ENCODE results near the gene WDR54.

DNA sequence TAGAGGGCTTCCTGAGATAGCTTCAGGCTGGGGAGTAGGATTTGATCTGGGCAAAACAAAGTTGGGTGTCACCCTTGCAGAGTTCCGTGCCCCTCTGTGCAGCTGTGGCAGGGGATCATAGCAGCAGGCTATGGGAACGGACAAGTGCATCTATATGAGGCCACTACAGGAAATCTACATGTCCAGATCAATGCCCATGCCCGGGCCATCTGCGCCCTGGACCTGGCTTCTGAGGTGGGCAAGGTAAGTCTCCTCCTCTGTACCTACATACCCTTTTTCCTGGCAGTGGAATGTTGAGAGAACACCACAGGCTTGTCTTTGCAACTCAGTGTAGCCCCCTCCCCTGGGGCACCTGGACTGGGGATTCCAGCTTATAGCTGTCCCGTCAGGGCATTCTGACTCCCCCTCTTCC is 3.5 kb downstream of the WDR54 start:
- TF ChIP-seq, protein P1, sequence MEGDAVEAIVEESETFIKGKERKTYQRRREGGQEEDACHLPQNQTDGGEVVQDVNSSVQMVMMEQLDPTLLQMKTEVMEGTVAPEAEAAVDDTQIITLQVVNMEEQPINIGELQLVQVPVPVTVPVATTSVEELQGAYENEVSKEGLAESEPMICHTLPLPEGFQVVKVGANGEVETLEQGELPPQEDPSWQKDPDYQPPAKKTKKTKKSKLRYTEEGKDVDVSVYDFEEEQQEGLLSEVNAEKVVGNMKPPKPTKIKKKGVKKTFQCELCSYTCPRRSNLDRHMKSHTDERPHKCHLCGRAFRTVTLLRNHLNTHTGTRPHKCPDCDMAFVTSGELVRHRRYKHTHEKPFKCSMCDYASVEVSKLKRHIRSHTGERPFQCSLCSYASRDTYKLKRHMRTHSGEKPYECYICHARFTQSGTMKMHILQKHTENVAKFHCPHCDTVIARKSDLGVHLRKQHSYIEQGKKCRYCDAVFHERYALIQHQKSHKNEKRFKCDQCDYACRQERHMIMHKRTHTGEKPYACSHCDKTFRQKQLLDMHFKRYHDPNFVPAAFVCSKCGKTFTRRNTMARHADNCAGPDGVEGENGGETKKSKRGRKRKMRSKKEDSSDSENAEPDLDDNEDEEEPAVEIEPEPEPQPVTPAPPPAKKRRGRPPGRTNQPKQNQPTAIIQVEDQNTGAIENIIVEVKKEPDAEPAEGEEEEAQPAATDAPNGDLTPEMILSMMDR (IDR thresholded peaks at IDR 0.05): no peak
- no peak for TF ChIP-seq POLR2A (IDR thresholded peaks at IDR 0.05)

Measured in heart left ventricle (tissue), 13 donors.